SK-N-MC (cell line): ENCODE data around the gene ABO.

ENCODE experiments used
- EZH2 ChIP-seq: fragments of 200-600 bp; sonication (generic); IDR thresholded peaks from one replicate; pipeline ENCODE4 v1.6.1; 2017; ENCODE audit warnings: antibody characterized with exemption
- FOXP2 ChIP-seq: optimal IDR thresholded peaks from 2 replicates; pipeline ENCODE3; 2011; ENCODE audit warnings: mild to moderate bottlenecking, moderate library complexity; ENCODE audit not compliant: insufficient read depth; ENCODE audit errors: extremely low read length, control extremely low read depth
- POLR2AphosphoS5 ChIP-seq: IDR thresholded peaks from 2 replicates; pipeline ENCODE4 v1.6.1; 2012; ENCODE audit warnings: mild to moderate bottlenecking, low read depth, low read length, borderline replicate concordance

- TF ChIP-seq POLR2AphosphoS5 (no peak), EZH2 (no peak), FOXP2 (no peak)
These were observed 67.9 kb downstream of the ABO start for GRCh38 chr9:133207021-133207531.
